Hepatocyte (in vitro differentiated cells): ENCODE data around the gene AKAP1.

Experiments used
- CTCF ChIP-seq: fragments of 200-600 bp; sonication (generic); IDR thresholded peaks from 2 replicates; pipeline ENCODE4 v1.5.1; 2016; ENCODE audit warnings: antibody characterized with exemption, mild to moderate bottlenecking; ENCODE audit not compliant: poor library complexity
- EZH2 ChIP-seq: fragments of 200-600 bp; sonication (generic); IDR thresholded peaks from 2 replicates; pipeline ENCODE4 v1.6.1; 2016; ENCODE audit warnings: antibody characterized with exemption, mild to moderate bottlenecking, borderline replicate concordance
- EZH2phosphoT487 ChIP-seq: fragments of 200-600 bp; sonication (generic); IDR thresholded peaks from one replicate; pipeline ENCODE4 v1.6.1; 2018; ENCODE audit warnings: antibody characterized with exemption, mild to moderate bottlenecking, low read depth, moderate library complexity; ENCODE audit not compliant: unreplicated experiment, severe bottlenecking

- no peak for TF ChIP-seq CTCF
- no peak for TF ChIP-seq EZH2
- no peak for TF ChIP-seq EZH2phosphoT487
Observed at GRCh38 chr17:57089391-57089790, 4.3 kb downstream of the AKAP1 start.
